Thyroid gland (tissue), 4 donors: ENCODE measurements around the gene ARL6IP6. TPM values are rescaled to one million over a fixed set of nuclear protein-coding genes. Genes with fewer than 3 reads are reported as not detected.
"Not testable (repeated sequence)": the region's sequence is repeated elsewhere in the genome, so short reads cannot be mapped to it uniquely, and the experiment has no call there.

Source experiments
- DNase-seq, 2 donors: peaks; one replicate each; pipeline ENCODE4 v3.0.0-alpha.2; 2019
- H3K27ac ChIP-seq, 3 donors: fragments of 200-600 bp; sonication (generic); 1 replicate in 2 of 3; 2 replicates in 1 of 3; pipeline ENCODE4 v1.5.1; 2016 to 2019; ENCODE audit warnings: mild to moderate bottlenecking in 1 of 3, moderate library complexity in 1 of 3
- H3K27me3 ChIP-seq: fragments of 200-600 bp; sonication (generic); one replicate; pipeline ENCODE4 v1.5.1; 2019
- H3K36me3 ChIP-seq, 2 donors: fragments of 200-600 bp; sonication (generic); one replicate each; pipeline ENCODE4 v1.5.1; 2016 to 2019
- H3K4me1 ChIP-seq, 2 donors: fragments of 200-600 bp; sonication (generic); one replicate each; pipeline ENCODE4 v1.5.1; 2017 to 2019
- H3K4me3 ChIP-seq, 3 donors: fragments of 200-600 bp; sonication (generic); replicated peaks in 1 of 3; 1 replicate in 2 of 3; 2 replicates in 1 of 3; pipeline ENCODE4 v1.5.1; 2016; ENCODE audit warnings: mild to moderate bottlenecking in 1 of 3
- H3K9me3 ChIP-seq: fragments of 200-600 bp; sonication (generic); one replicate; pipeline ENCODE4 v1.5.1; 2017
- POLR2A ChIP-seq, 2 donors: fragments of 450-650 bp; IDR thresholded peaks; one replicate each; pipeline ENCODE4 v1.6.1; 2017; ENCODE audit warnings: antibody characterized with exemption in 2 of 2, mild to moderate bottlenecking in 2 of 2, moderate library complexity in 1 of 2
- WGBS, 2 donors: methylation state at CpG; one replicate each; pipeline ENCODE4 v1.1.5; 2017; 5-methylcytosine and 5-hydroxymethylcytosine counted together
- intact Hi-C: fragments of 100-400 bp; cut with DNase I; formaldehyde crosslinking; loops from one replicate; pipeline ENCODE4 v1.15.1; 2023
- total RNA-seq, 4 donors: library from RNA; depleted of rRNA; stranded (reverse); fragments of >200 nt; gene quantifications; one replicate each; pipeline ENCODE4 v1.2.3, GENCODE V29; 2016
- TF ChIP-seq, protein P1 (sequence below), 6 experiments: fragments of 200-600 bp in 3 of 6; fragments of 450-650 bp in 3 of 6; sonication (generic) in 3 of 6; IDR thresholded peaks; one replicate each; pipeline ENCODE4 v1.5.1; 2016 to 2019; ENCODE audit warnings: antibody characterized with exemption in 6 of 6, mild to moderate bottlenecking in 2 of 6, inconsistent platforms in 1 of 6, moderate library complexity in 1 of 6

Gene ARL6IP6
- total RNA-seq, 4 donors from 2014 or later, result 12.4 to 19.9 (median 14.0) TPM

DNA sequence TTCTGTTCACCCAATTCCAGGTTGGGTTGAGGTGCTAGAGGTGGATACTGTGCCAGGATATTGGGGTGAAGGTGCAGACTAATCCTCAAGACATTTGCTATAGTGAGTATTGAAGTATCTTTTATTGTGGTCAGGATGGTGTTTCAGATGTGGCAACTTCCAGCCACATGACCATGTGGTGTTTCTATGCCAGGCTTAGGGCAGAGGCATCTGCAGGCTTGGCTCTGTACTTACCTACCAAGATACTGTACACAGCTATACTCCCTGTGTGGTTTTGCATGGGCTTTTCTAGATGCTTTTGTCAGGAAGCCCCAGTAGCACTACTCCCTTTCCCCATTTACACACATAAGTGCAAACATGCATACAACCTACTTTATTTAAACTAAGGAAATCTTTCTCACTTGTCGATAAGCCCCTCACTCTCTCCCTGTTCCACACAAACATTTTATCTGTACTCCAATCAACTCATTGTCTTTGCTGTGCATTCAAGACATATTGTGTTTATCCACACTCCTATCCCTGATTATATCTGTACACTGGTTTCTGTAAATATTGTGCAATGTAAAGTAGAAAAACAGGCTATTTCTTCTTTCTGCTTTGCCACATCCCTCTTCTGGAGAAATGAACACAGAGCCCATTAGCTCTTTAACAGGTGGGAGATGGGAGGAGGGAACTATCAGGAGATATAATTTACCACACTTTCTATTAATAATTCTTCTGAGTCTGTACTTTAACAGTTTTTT, 12.3 kb downstream of the ARL6IP6 start:
- WGBS, 2 donors, result 81% methylated on average over 1 of the region's 1 CpG
- Histone ChIP-seq H3K9me3 (no peaks in the 10 kb centered on the region), H3K36me3 (no peaks in the 10 kb centered on the region), H3K4me1 (no peaks in the 10 kb centered on the region), H3K27me3 (no peaks in the 10 kb centered on the region), H3K27ac (no peak overlapping the region), H3K4me3 (no peak overlapping the region)
- intact Hi-C loops, result no loop called here
- no peak for DNase-seq
- no peak for TF ChIP-seq POLR2A (IDR thresholded peaks at IDR 0.05)
- TF ChIP-seq, protein P1, sequence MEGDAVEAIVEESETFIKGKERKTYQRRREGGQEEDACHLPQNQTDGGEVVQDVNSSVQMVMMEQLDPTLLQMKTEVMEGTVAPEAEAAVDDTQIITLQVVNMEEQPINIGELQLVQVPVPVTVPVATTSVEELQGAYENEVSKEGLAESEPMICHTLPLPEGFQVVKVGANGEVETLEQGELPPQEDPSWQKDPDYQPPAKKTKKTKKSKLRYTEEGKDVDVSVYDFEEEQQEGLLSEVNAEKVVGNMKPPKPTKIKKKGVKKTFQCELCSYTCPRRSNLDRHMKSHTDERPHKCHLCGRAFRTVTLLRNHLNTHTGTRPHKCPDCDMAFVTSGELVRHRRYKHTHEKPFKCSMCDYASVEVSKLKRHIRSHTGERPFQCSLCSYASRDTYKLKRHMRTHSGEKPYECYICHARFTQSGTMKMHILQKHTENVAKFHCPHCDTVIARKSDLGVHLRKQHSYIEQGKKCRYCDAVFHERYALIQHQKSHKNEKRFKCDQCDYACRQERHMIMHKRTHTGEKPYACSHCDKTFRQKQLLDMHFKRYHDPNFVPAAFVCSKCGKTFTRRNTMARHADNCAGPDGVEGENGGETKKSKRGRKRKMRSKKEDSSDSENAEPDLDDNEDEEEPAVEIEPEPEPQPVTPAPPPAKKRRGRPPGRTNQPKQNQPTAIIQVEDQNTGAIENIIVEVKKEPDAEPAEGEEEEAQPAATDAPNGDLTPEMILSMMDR (IDR thresholded peaks at IDR 0.05), result no peak

DNA sequence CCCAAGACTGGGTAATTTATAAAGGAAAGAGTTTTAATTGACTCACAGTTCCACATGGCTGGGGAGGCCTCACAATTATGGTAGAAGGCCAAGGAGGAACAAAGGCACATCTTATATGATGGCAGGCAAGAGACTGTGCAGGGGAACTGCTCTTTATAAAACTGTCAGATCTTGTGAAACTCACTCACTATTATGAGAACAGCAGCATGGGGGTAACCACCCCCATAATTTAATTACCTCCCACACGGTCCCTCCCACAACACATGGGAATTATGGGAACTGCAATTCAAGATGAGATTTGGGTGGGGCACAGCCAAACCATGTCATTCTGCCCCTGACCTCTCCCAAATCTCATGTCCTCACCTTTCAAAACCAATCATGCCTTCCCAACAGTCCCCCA, 19.1 kb downstream of the ARL6IP6 start:
- H3K36me3 ChIP-seq, H3K4me3 ChIP-seq, H3K9me3 ChIP-seq, intact Hi-C loops, H3K27ac ChIP-seq, H3K27me3 ChIP-seq, DNase-seq: not testable (repeated sequence)
- H3K4me1 ChIP-seq, result peaks cover 0 to 11% of the 10 kb centered on the region in 2 donors
- 82 to 92% methylated on average over 1 of the region's 1 CpG for WGBS, 2 donors

DNA sequence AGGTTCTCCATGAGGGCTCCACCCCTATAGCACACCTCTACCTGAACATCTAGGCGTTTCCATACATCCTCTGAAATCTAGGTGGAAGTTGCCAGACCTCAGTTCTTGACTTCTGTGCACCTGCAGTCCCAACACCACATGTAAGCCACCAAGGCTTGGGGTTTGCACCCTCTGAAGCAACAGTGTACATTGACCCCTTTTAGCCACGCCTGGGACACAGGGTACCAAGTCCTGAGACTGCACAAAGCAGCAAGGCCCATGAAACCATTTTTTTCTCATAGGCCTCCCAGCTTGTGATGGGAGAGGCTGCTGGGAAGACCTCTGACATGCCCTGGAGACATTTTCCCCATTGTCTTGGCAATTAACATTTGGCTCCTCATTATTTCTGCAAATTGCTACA, 20.0 kb downstream of the ARL6IP6 start:
- Histone ChIP-seq H3K36me3 (no peaks in the 10 kb centered on the region), H3K9me3 (no peaks in the 10 kb centered on the region), H3K27me3 (no peaks in the 10 kb centered on the region), H3K4me3 (no peak overlapping the region), H3K27ac (no peak overlapping the region), H3K4me1 (peaks cover 0 to 11% of the 10 kb centered on the region in 2 donors)
- intact Hi-C loops, result no loop called here
- WGBS, 2 donors, result 94 to 96% methylated on average over 2 of the region's 2 CpGs
- DNase-seq, result no peak
- TF ChIP-seq POLR2A (IDR thresholded peaks at IDR 0.05), result no peak
- TF ChIP-seq, protein P1 (IDR thresholded peaks at IDR 0.05), result no peak

DNA sequence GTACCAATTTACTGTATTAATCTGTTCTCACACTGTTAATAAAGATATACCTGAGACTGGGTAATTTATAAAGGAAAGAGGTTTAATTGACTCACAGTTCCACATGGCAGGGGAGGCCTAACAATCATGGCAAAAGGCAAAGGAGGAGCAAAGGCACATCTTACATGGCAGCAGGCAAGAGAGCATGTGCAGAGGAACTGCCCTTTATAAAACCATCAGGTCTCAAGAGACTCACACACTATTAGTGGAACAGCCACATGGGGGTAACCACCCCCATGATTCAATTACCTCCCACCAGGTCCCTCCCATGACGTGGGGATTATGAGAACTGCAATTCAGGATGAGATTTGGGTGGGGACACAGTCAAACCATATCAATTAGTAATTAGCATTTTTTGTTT, 21.3 kb downstream of the ARL6IP6 start:
- H3K4me3 ChIP-seq, H3K27me3 ChIP-seq, intact Hi-C loops, H3K9me3 ChIP-seq, DNase-seq, H3K36me3 ChIP-seq, H3K27ac ChIP-seq: not testable (repeated sequence)
- WGBS, 2 donors, result 83 to 100% methylated on average over 1 of the region's 1 CpG
- H3K4me1 ChIP-seq, result peaks cover 0 to 11% of the 10 kb centered on the region in 2 donors

DNA sequence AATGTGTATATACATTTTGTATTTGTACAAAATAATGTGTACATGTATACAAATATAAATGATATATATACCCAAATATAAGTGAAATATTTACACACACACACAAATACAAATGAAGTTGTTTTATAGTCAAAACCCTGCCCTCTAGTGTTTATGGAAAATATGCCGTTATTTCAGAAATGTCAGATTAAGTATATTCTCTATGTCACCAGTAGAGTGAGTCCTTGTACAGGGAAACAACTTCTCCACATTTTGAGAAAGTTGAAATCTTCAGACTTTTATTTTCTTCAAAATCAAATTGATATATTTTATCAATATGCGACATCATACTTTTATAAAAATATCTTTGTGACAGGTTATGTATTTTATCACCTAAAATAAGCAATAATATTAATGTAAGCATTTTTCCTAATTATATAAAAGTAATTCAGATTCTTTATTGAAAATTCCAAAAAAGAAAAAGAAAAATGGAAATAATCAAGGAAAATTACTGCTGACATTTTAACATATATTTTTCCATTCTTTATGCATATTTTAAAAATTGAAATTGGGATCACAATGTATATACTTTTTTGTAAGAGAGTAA, 22.4 kb downstream of the ARL6IP6 start:
- H3K4me3 ChIP-seq, result no peak overlapping the region
- peaks cover 0 to 11% of the 10 kb centered on the region in 2 donors for H3K4me1 ChIP-seq
- TF ChIP-seq POLR2A (IDR thresholded peaks at IDR 0.05), result no peak
- TF ChIP-seq, protein P1 (IDR thresholded peaks at IDR 0.05), result peak in 5 of 6 experiments; percentile 37 to 92 (median 75)
- H3K27me3 ChIP-seq, result no peaks in the 10 kb centered on the region
- H3K36me3 ChIP-seq, result no peaks in the 10 kb centered on the region
- intact Hi-C loops, result no loop called here
- H3K9me3 ChIP-seq, result no peaks in the 10 kb centered on the region
- DNase-seq, result no peak
- H3K27ac ChIP-seq, result no peak overlapping the region
- WGBS, 2 donors, result 53 to 58% methylated on average over 2 of the region's 2 CpGs

DNA sequence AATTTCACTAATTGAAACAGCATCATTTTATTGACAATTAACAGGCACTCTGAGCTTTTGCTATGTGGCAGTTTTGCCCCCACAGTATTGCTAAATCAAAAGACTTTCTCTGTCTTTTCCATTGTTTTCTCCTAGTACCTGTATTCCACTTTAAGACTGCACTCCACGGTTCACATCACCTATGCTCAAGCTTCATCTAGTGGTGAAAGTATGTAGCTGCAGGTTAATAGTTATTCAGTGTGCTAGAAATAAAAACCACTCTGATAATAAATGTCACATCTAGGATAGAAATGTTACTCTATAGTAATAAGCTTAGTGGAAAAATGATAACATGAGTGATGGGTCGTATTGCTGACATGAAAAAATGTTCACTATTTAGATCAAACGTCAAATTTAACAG, 24.6 kb downstream of the ARL6IP6 start:
- Histone ChIP-seq H3K27ac (no peak overlapping the region), H3K9me3 (no peaks in the 10 kb centered on the region), H3K4me1 (no peaks in the 10 kb centered on the region), H3K36me3 (no peaks in the 10 kb centered on the region), H3K4me3 (no peak overlapping the region), H3K27me3 (no peaks in the 10 kb centered on the region)
- intact Hi-C loops, result no loop called here
- no peak for DNase-seq
- TF ChIP-seq, protein P1 (IDR thresholded peaks at IDR 0.05), result peak in 5 of 6 experiments; percentile 37 to 64 (median 46)
- no peak for TF ChIP-seq POLR2A (IDR thresholded peaks at IDR 0.05)
- WGBS, 2 donors, result 66 to 69% methylated on average over 3 of the region's 3 CpGs

DNA sequence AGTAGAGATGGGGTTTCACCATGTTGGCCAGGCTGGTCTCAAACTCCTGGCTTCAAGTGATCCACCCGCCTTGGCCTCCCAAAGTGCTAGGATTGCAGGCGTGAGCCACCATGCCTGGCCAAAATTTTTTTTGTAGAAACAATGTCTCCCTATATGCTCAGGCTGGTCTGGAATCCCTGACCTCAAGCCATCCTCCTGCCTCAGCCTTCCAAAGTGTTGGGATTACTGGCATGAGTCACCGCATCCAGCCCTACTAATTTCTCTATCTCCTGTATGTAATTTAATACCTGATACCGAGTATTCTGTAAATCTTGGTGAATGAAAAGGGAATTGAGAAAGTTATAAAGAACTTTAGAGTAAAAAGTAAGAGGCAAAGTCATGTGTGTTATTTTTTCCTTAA, 29.3 kb downstream of the ARL6IP6 start:
- DNase-seq, H3K36me3 ChIP-seq, H3K4me3 ChIP-seq, H3K27ac ChIP-seq, H3K9me3 ChIP-seq, intact Hi-C loops, H3K27me3 ChIP-seq, H3K4me1 ChIP-seq: not testable (repeated sequence)
- 88 to 95% methylated on average over 4 of the region's 4 CpGs for WGBS, 2 donors
